Ectodermal cell (in vitro differentiated cells): Measurements from ENCODE around the gene CLEC4G.

Experiments
- H3K27ac ChIP-seq: 2 replicates; pipeline ENCODE4 v1.7.0; 2013; ENCODE audit warnings: mild to moderate bottlenecking, low read depth, low read length; ENCODE audit not compliant: insufficient read depth, poor library complexity, severe bottlenecking
- H3K27me3 ChIP-seq: 2 replicates; pipeline ENCODE4 v1.7.0; 2013; ENCODE audit warnings: mild to moderate bottlenecking, low read length; ENCODE audit not compliant: insufficient read depth, control insufficient read depth, poor library complexity, severe bottlenecking
- H3K36me3 ChIP-seq: one replicate; pipeline ENCODE4 v1.7.0; 2013; ENCODE audit warnings: low read length; ENCODE audit not compliant: control insufficient read depth, insufficient read depth
- H3K4me1 ChIP-seq: one replicate; pipeline ENCODE4 v1.7.0; 2013; ENCODE audit warnings: low read length; ENCODE audit not compliant: control insufficient read depth, insufficient read depth
- H3K4me3 ChIP-seq: 2 replicates; pipeline ENCODE4 v1.7.0; 2013; ENCODE audit warnings: low read depth, low read length, control low read depth; ENCODE audit not compliant: insufficient read depth
- H3K9me3 ChIP-seq: 2 replicates; pipeline ENCODE4 v1.7.0; 2013; ENCODE audit warnings: mild to moderate bottlenecking, low read length, moderate library complexity; ENCODE audit not compliant: control insufficient read depth
- WGBS, 2 experiments: methylation state at CpG; one replicate each; pipeline ENCODE4 v1.1.7; 2013; ENCODE audit warnings: missing lambda C conversion rate in 2 of 2; 5-methylcytosine and 5-hydroxymethylcytosine counted together

CLEC4G gene

GRCh38 chr19:7699417-7700401 lies 32.2 kb downstream of the CLEC4G start:
- no peaks in the 10 kb centered on the region for H3K9me3 ChIP-seq
- 81 to 82% methylated on average over 14 to 15 of the region's 15 CpGs for WGBS, 2 experiments
- no peaks in the 10 kb centered on the region for H3K36me3 ChIP-seq
- no peak overlapping the region for H3K27ac ChIP-seq
- no peak overlapping the region for H3K4me3 ChIP-seq
- peaks cover 9% of the 10 kb centered on the region for H3K27me3 ChIP-seq
- H3K4me1 ChIP-seq: no peaks in the 10 kb centered on the region

GRCh38 chr19:7699003-7699402 lies 32.9 kb downstream of the CLEC4G start:
- Histone ChIP-seq H3K4me1 (no peaks in the 10 kb centered on the region), H3K27me3 (peaks cover 9% of the 10 kb centered on the region), H3K36me3 (no peaks in the 10 kb centered on the region), H3K9me3 (no peaks in the 10 kb centered on the region), H3K27ac (no peak overlapping the region), H3K4me3 (no peak overlapping the region)
- WGBS, 2 experiments: 64 to 67% methylated on average over 2 of the region's 2 CpGs

- H3K9me3 ChIP-seq: no peaks in the 10 kb centered on the region
- 54 to 57% methylated on average over 11 of the region's 11 CpGs for WGBS, 2 experiments
- no peak overlapping the region for H3K4me3 ChIP-seq
- no peak overlapping the region for H3K27ac ChIP-seq
- no peaks in the 10 kb centered on the region for H3K36me3 ChIP-seq
- no peaks in the 10 kb centered on the region for H3K4me1 ChIP-seq
- H3K27me3 ChIP-seq: peaks cover 9% of the 10 kb centered on the region
These were observed 33.3 kb downstream of the CLEC4G start for GRCh38 chr19:7698583-7698982.

- 63 to 64% methylated on average over 10 of the region's 10 CpGs for WGBS, 2 experiments
- Histone ChIP-seq H3K36me3 (no peaks in the 10 kb centered on the region), H3K27ac (no peak overlapping the region), H3K27me3 (peaks cover 9% of the 10 kb centered on the region), H3K4me3 (no peak overlapping the region), H3K9me3 (no peaks in the 10 kb centered on the region), H3K4me1 (no peaks in the 10 kb centered on the region)
These were observed 34.1 kb downstream of the CLEC4G start for GRCh38 chr19:7697721-7698287.

- H3K4me3 ChIP-seq: no peak overlapping the region
These were observed 37.4 kb downstream of the CLEC4G start for GRCh38 chr19:7694499-7694898.

GRCh38 chr19:7692417-7693088 lies 39.4 kb downstream of the CLEC4G start:
- Histone ChIP-seq H3K27me3 (no peaks in the 10 kb centered on the region), H3K4me1 (no peaks in the 10 kb centered on the region), H3K27ac (no peak overlapping the region), H3K36me3 (no peaks in the 10 kb centered on the region), H3K9me3 (no peaks in the 10 kb centered on the region), H3K4me3 (no peak overlapping the region)
- 50 to 53% methylated on average over 13 of the region's 13 CpGs for WGBS, 2 experiments

More at GRCh38 chr19:7694499-7694898, 37.4 kb downstream of the CLEC4G start:
- Histone ChIP-seq H3K27me3 (peaks cover 9% of the 10 kb centered on the region), H3K9me3 (no peaks in the 10 kb centered on the region), H3K27ac (no peak overlapping the region), H3K4me1 (no peaks in the 10 kb centered on the region), H3K36me3 (no peaks in the 10 kb centered on the region)
- WGBS, 2 experiments: 61 to 83% methylated on average over 3 to 4 of the region's 4 CpGs

- H3K27me3 ChIP-seq: no peaks in the 10 kb centered on the region
- H3K36me3 ChIP-seq: no peaks in the 10 kb centered on the region
- H3K4me3 ChIP-seq: no peak overlapping the region
- no peak overlapping the region for H3K27ac ChIP-seq
- no peaks in the 10 kb centered on the region for H3K4me1 ChIP-seq
- H3K9me3 ChIP-seq: no peaks in the 10 kb centered on the region
These were observed 40.4 kb downstream of the CLEC4G start for GRCh38 chr19:7691497-7691896.

GRCh38 chr19:7690779-7691258 lies 41.1 kb downstream of the CLEC4G start:
- H3K4me3 ChIP-seq: no peak overlapping the region
- H3K27me3 ChIP-seq: no peaks in the 10 kb centered on the region
- H3K4me1 ChIP-seq: no peaks in the 10 kb centered on the region
- H3K9me3 ChIP-seq: no peaks in the 10 kb centered on the region
- no peak overlapping the region for H3K27ac ChIP-seq
- WGBS, 2 experiments: 69 to 73% methylated on average over 8 of the region's 8 CpGs
- H3K36me3 ChIP-seq: no peaks in the 10 kb centered on the region

- no peaks in the 10 kb centered on the region for H3K9me3 ChIP-seq
- H3K4me1 ChIP-seq: no peaks in the 10 kb centered on the region
- H3K36me3 ChIP-seq: peaks cover 3% of the 10 kb centered on the region
- WGBS, 2 experiments: 85 to 86% methylated on average over 22 to 23 of the region's 23 CpGs
- no peak overlapping the region for H3K27ac ChIP-seq
- no peaks in the 10 kb centered on the region for H3K27me3 ChIP-seq
- H3K4me3 ChIP-seq: no peak overlapping the region
These were observed 42.7 kb downstream of the CLEC4G start for GRCh38 chr19:7689165-7689564.

- no peaks in the 10 kb centered on the region for H3K27me3 ChIP-seq
- peaks cover 21% of the 10 kb centered on the region for H3K36me3 ChIP-seq
- H3K9me3 ChIP-seq: no peaks in the 10 kb centered on the region
- no peaks in the 10 kb centered on the region for H3K4me1 ChIP-seq
- 89 to 92% methylated on average over 12 of the region's 12 CpGs for WGBS, 2 experiments
- H3K4me3 ChIP-seq: no peak overlapping the region
- H3K27ac ChIP-seq: no peak overlapping the region
These were observed 44.7 kb downstream of the CLEC4G start for GRCh38 chr19:7687177-7687576.
